Measurements from ENCODE around the gene IQCH. TPM values are rescaled to one million over a fixed set of nuclear protein-coding genes. Genes with fewer than 3 reads are reported as not detected.
"Not testable (repeated sequence)": the region's sequence is repeated elsewhere in the genome, so short reads cannot be mapped to it uniquely, and the experiment has no call there.

IQCH gene
- total and polyA plus RNA-seq, 2 experiments from 2014 or later: 2.1 to 4.1 TPM

- H3K9me3 ChIP-seq (ENCODE audit: low read depth): no peaks in the 10 kb centered on the region
- no peak overlapping the region for H3K4me3 ChIP-seq
- H3K9me2 ChIP-seq (ENCODE audit: insufficient read depth): no peaks in the 10 kb centered on the region
- WGBS, 2 experiments (ENCODE audit: low coverage in 1 of 2, low lambda C conversion rate in 2 of 2, missing lambda C conversion rate in 2 of 2): 10 to 18% methylated on average over 2 of the region's 2 CpGs
- no peaks in the 10 kb centered on the region for H3K79me2 ChIP-seq (ENCODE audit: insufficient read depth)
- H3F3A ChIP-seq (ENCODE audit: insufficient read depth): no peaks in the 10 kb centered on the region
- H3K36me3 ChIP-seq (ENCODE audit: low read depth): no peaks in the 10 kb centered on the region
- no peak overlapping the region for H3K4me2 ChIP-seq (ENCODE audit: unreplicated experiment)
- peak; percentile 45 for DNase-seq
- H4K20me1 ChIP-seq (ENCODE audit: insufficient read depth): no peaks in the 10 kb centered on the region
- H2AFZ ChIP-seq: no peak overlapping the region
- H3K27ac ChIP-seq: no peak overlapping the region
- no peak overlapping the region for H3K9ac ChIP-seq
- H3K4me1 ChIP-seq (ENCODE audit: insufficient read depth): no peaks in the 10 kb centered on the region
- no peaks in the 10 kb centered on the region for H3K27me3 ChIP-seq (replicated peaks; ENCODE audit: insufficient read depth)
- in situ Hi-C loops (cut with MboI): loop anchor here (25.0 kb wide), 1 partner anchor 507 kb away; no protein-coding TSS in a partner anchor
- TF ChIP-seq EZH2phosphoT487 (IDR thresholded peaks at IDR 0.05; ENCODE audit: insufficient read depth, low read depth) (no peak), EZH2 (IDR thresholded peaks at IDR 0.05; ENCODE audit: insufficient read depth, poor library complexity, severe bottlenecking) (no peak)
Observed at GRCh38 chr15:67444100-67444499, 189.5 kb downstream of the IQCH start.

DNA sequence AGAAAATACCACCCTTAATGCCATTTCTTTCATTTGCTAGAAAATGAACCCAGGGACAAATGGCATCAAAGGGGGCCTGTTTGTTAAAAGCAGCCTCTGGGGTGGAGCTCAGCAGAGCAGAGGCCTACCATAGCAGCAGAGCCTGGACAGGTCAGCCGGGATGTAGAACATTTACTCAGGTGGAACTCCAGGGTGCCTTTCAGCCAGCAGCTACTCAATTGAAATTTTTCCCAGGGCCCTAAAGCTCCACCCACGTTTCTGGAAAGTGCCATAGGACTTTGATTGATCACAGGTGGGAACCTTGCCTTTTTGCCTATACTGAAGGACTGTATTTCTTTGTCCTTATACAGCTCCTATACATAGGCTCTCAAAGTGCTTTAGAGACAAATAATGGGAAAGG is 191.9 kb downstream of the IQCH start:
- in situ Hi-C loops (cut with MboI): loop anchor here (25.0 kb wide), 1 partner anchor 509 kb away; no protein-coding TSS in a partner anchor
- Histone ChIP-seq H3K36me3 (ENCODE audit: low read depth) (no peaks in the 10 kb centered on the region), H3K4me2 (ENCODE audit: unreplicated experiment) (no peak overlapping the region), H2AFZ (no peak overlapping the region), H3K9me3 (ENCODE audit: low read depth) (no peaks in the 10 kb centered on the region), H3K4me3 (no peak overlapping the region), H3F3A (ENCODE audit: insufficient read depth) (no peaks in the 10 kb centered on the region), H3K9me2 (ENCODE audit: insufficient read depth) (no peaks in the 10 kb centered on the region), H3K9ac (no peak overlapping the region), H3K79me2 (ENCODE audit: insufficient read depth) (no peaks in the 10 kb centered on the region), H4K20me1 (ENCODE audit: insufficient read depth) (no peaks in the 10 kb centered on the region), H3K27ac (no peak overlapping the region), H3K27me3 (replicated peaks; ENCODE audit: insufficient read depth) (no peaks in the 10 kb centered on the region), H3K4me1 (ENCODE audit: insufficient read depth) (no peaks in the 10 kb centered on the region)
- WGBS, 2 experiments (ENCODE audit: low coverage in 1 of 2, low lambda C conversion rate in 2 of 2, missing lambda C conversion rate in 2 of 2): 42 to 50% methylated on average over 2 of the region's 2 CpGs
- DNase-seq: no peak
- TF ChIP-seq EZH2phosphoT487 (IDR thresholded peaks at IDR 0.05; ENCODE audit: insufficient read depth, low read depth) (no peak), EZH2 (IDR thresholded peaks at IDR 0.05; ENCODE audit: insufficient read depth, poor library complexity, severe bottlenecking) (no peak)

- H2AFZ ChIP-seq; H4K20me1 ChIP-seq (ENCODE audit: insufficient read depth); H3K4me3 ChIP-seq; H3K9me3 ChIP-seq (ENCODE audit: low read depth); H3K9me2 ChIP-seq (ENCODE audit: insufficient read depth); H3K79me2 ChIP-seq (ENCODE audit: insufficient read depth); DNase-seq; H3K27me3 ChIP-seq (replicated peaks; ENCODE audit: insufficient read depth); H3K9ac ChIP-seq; H3F3A ChIP-seq (ENCODE audit: insufficient read depth); H3K27ac ChIP-seq; H3K4me1 ChIP-seq (ENCODE audit: insufficient read depth); H3K4me2 ChIP-seq (ENCODE audit: unreplicated experiment); H3K36me3 ChIP-seq (ENCODE audit: low read depth): not testable (repeated sequence)
- 82 to 85% methylated on average over 2 to 5 of the region's 5 CpGs for WGBS, 2 experiments (ENCODE audit: low coverage in 1 of 2, low lambda C conversion rate in 2 of 2, missing lambda C conversion rate in 2 of 2)
- in situ Hi-C loops (cut with MboI): loop anchor here (25.0 kb wide), 1 partner anchor 511 kb away; no protein-coding TSS in a partner anchor
Observed at GRCh38 chr15:67448372-67448771, 193.8 kb downstream of the IQCH start.

- WGBS, 2 experiments (ENCODE audit: low coverage in 1 of 2, low lambda C conversion rate in 2 of 2, missing lambda C conversion rate in 2 of 2): 90 to 91% methylated on average over 11 of the region's 11 CpGs
- H3K9me3 ChIP-seq (ENCODE audit: low read depth); H3K27me3 ChIP-seq (replicated peaks; ENCODE audit: insufficient read depth); H3K4me3 ChIP-seq; H3K4me1 ChIP-seq (ENCODE audit: insufficient read depth); H3K79me2 ChIP-seq (ENCODE audit: insufficient read depth); in situ Hi-C loops (cut with MboI); H3F3A ChIP-seq (ENCODE audit: insufficient read depth); H3K27ac ChIP-seq; H3K9me2 ChIP-seq (ENCODE audit: insufficient read depth); H3K36me3 ChIP-seq (ENCODE audit: low read depth); H3K9ac ChIP-seq; H3K4me2 ChIP-seq (ENCODE audit: unreplicated experiment); H2AFZ ChIP-seq; DNase-seq; H4K20me1 ChIP-seq (ENCODE audit: insufficient read depth): not testable (repeated sequence)
Observed at GRCh38 chr15:67453703-67454102, 199.1 kb downstream of the IQCH start.
